ENCODE data around the gene DAPK2.

DNA sequence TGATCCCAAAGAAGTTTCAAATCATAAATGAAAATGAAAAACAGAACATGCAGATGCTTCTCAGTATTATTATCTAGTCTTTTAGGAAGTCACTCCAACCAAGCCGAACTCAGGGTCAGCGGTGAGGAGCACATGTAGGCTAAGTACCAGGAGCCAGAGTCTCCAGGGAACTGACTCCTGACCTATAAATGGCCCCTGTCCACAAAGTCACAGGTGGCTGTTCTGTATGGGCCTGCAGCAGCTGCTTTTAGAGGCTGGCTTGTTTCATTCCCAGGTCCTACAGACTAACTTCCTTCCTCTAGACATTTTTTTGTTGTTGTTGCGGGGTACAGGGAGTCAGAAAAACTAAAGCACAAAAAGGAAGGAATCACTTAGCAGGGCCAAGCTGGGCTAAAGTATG lies 54.6 kb downstream of the DAPK2 start:
- TF ChIP-seq, protein P1, sequence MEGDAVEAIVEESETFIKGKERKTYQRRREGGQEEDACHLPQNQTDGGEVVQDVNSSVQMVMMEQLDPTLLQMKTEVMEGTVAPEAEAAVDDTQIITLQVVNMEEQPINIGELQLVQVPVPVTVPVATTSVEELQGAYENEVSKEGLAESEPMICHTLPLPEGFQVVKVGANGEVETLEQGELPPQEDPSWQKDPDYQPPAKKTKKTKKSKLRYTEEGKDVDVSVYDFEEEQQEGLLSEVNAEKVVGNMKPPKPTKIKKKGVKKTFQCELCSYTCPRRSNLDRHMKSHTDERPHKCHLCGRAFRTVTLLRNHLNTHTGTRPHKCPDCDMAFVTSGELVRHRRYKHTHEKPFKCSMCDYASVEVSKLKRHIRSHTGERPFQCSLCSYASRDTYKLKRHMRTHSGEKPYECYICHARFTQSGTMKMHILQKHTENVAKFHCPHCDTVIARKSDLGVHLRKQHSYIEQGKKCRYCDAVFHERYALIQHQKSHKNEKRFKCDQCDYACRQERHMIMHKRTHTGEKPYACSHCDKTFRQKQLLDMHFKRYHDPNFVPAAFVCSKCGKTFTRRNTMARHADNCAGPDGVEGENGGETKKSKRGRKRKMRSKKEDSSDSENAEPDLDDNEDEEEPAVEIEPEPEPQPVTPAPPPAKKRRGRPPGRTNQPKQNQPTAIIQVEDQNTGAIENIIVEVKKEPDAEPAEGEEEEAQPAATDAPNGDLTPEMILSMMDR (conservative IDR thresholded peaks at IDR 0.05 in 1 of 2, IDR thresholded peaks at IDR 0.05 in 1 of 2; ENCODE audit: extremely low read depth in 1 of 2, insufficient read depth in 1 of 2, low read depth in 1 of 2, low read length in 2 of 2) = no peak
- no peak for TF ChIP-seq EZH2 (IDR thresholded peaks at IDR 0.05; ENCODE audit: borderline replicate concordance, low read length)
